GM21381 (cell line): ENCODE results near the gene NCAPG.

Experiments
- ATAC-seq: cut with Tn5 transposase; IDR thresholded peaks from one replicate; pipeline ENCODE4 v1.9.1; 2021; ENCODE audit warnings: mild to moderate bottlenecking, moderate library complexity; ENCODE audit not compliant: unreplicated experiment

The NCAPG gene

GRCh38 chr4:17810260-17811077 is at the start of gene NCAPG, which contains the start of gene DCAF16:
Gene NCAPG (plus strand): TSS chr4:17810979. CDS start chr4:17811078, 99 bp downstream.
Gene DCAF16 (minus strand): TSS chr4:17810757. CDS start chr4:17804141, 6,616 bp downstream.
- peak; percentile 88 for ATAC-seq

GRCh38 chr4:17761062-17761461 is 49.7 kb upstream of the NCAPG start:
- no peak for ATAC-seq

- ATAC-seq = no peak
These were observed 48.1 kb upstream of the NCAPG start for GRCh38 chr4:17762726-17763125.

GRCh38 chr4:17763416-17763815 is 47.4 kb upstream of the NCAPG start:
- ATAC-seq = no peak

- no peak for ATAC-seq
These were observed 46.8 kb upstream of the NCAPG start for GRCh38 chr4:17763931-17764330.

- no peak for ATAC-seq
These were observed 45.1 kb upstream of the NCAPG start for GRCh38 chr4:17765514-17766286.

GRCh38 chr4:17766826-17767458 is 43.8 kb upstream of the NCAPG start:
- no peak for ATAC-seq

- ATAC-seq = no peak
These were observed 41.2 kb upstream of the NCAPG start for GRCh38 chr4:17769406-17770174.

GRCh38 chr4:17770845-17771244 is 39.9 kb upstream of the NCAPG start:
- no peak for ATAC-seq

- ATAC-seq = no peak
These were observed 39.4 kb upstream of the NCAPG start for GRCh38 chr4:17771284-17771908.

- ATAC-seq = no peak
These were observed 37.6 kb upstream of the NCAPG start for GRCh38 chr4:17773135-17773698.

GRCh38 chr4:17778431-17778830 is 32.3 kb upstream of the NCAPG start:
- ATAC-seq = no peak

GRCh38 chr4:17780501-17781299 is 30.1 kb upstream of the NCAPG start:
- ATAC-seq = no peak

GRCh38 chr4:17781300-17782287 is 29.2 kb upstream of the NCAPG start, which contains the start of gene FAM184B:
Gene FAM184B (minus strand): TSS chr4:17781621. CDS start chr4:17781299, 322 bp downstream.
- no peak for ATAC-seq

- no peak for ATAC-seq
These were observed 24.9 kb upstream of the NCAPG start for GRCh38 chr4:17785858-17786257.

- peak; percentile 61 for ATAC-seq
These were observed 24.2 kb upstream of the NCAPG start for GRCh38 chr4:17786567-17786966.

GRCh38 chr4:17787315-17787714 is 23.5 kb upstream of the NCAPG start:
- ATAC-seq = no peak

GRCh38 chr4:17788956-17789355 is 21.8 kb upstream of the NCAPG start:
- ATAC-seq = no peak
